ENCODE data around the gene BCLAF3.

The BCLAF3 gene

DNA sequence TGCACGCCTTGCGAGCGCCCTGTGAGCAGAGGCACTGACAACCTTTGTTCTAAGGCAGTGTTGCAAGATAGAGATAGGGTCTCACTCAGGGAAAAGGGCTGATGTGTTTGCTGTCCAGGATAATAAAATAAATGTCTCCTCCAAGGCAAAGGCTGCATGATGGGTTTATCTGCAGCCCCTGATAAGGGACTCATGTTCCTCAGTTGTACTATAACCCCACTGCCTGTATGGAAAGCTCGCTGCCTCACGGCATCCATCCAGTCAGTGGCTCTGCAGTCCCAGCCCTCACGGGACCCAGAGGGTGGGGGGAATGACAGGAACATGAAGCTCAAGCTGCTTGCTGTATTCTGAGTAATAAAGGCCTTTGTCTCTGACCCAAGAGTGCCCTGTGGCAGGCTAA lies 22.6 kb downstream of the BCLAF3 start:
- DNase-seq: peak in 2 of 58 donors; percentile 0 to 2

DNA sequence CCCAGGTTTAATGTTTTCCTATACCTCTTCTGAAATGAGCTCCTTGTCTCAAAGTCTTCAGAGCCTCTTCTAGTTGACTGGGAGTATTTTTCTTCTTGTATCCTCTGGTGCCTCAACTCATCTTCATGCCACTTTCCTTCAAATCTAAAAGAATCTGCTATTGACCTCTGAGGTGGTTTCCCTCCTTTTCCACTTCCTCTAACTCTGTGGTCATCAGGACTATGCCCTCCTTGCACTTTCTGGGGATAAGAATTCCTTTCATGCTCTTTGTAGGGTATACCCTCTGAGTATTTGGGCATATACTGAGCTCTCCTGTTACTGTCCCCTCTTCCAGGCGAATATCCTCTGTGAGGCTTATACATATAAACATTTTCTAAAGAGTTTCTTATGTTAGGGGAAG lies 24.8 kb downstream of the BCLAF3 start:
- DNase-seq: no peak

DNA sequence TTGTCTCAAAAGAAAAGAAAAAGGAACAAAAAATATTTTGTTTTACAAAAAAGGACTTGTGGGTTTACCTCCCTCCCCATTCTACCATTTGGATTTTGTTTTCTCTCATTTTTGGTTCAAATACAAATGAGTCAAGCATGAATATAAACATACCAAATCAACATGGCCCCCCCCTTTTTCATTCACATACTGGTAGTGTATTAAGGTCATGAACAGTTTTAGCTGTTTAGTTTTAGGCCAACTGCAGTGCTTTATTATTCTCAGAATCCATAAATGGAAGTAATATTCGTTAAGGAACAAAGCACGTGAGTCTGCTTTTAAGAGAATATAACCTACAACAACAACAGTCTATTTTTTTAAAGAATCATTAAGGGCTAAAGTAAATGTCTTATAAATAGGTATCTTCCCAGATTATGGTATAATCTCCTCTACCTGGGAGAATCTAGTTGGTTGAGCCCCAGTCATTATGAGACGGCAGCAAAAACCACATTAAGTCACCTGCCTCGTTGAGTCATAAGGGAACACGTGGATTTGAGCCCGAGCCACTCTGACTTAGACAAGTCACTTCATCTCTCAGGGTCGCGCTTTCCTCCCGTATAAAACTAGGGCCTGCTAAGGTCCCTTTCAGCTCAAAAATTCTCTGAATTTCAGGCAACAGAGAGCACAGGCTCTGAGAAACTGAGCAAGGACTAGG lies 26.7 kb downstream of the BCLAF3 start:
- no peak for DNase-seq

DNA sequence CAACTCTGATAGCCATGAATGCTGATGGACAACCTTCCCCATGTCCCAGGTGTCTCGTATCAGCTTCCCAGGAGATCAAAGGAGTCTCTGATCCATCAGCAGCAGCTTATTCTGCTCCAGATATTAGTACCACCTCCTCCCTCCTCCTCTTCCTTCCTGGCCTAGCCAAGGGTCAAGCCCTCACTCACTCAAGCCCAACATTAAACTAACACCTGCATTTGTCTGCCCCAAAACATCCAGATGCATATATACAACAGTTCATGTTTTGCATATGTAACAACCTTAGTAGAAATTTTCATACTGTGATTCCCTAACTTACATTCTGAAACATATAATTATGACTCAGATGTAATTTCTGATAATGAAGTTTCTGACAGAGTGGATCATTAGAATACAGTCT lies 29.9 kb downstream of the BCLAF3 start:
- DNase-seq: no peak

DNA sequence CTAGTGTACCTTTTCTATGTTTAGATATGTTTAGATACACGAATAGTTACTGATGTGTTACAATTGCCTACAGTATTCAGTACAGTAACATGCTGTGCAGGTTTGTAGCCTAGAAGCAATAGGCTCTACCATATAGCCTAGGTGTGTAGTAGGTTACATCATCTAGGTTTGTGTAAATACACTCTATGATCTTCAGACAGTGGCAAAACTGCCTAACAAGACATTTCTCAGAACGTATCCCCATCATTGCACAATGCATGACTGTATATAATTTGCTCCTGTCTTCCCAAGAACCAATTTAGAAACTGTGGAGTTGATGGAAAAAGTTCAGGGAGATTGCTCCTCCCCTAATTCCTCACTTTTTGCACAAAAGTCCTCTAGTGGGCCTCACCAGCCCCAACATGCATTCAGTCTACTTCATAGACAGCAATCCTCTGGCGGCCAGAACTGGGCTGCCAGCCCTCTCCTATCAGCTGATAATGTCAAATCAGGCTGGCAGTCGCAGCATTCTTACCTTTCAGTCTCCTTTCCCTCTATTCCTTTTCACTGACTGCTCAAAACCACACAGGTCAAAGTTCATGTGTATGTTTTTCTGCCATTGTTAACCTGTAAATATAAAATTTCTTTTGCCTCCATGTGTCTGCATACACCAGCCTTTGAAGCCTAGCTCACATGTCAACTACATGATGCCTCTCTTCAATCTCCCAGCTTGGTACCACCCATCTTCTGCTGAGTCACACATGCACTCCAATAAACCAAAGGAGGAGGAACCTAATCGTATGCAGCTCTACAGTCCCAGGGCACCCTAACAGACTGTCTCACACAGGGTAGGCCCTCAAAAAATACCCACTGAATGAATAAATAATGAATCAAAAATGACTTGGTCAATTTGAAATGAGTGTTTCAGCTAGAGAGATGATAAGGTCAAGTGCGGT lies 32.0 kb downstream of the BCLAF3 start:
- no peak for DNase-seq

DNA sequence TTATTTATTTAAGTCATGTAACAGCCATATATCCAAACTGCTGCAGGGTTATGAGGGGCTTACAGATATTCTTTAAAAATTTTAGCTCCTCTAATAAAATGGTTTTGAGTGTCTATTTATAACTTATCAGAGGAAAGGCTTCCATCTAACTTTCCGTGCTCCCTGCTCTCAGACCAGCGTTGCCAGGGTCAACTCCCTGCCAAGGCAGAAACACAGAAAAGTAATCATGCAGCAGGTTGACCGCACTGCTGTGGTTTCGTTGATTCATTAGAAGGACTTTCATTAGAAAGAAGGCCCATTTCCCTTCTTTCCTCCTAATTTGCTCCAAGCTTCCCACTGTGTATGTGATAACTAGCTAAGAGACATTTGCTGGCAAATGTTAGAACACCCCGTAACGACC lies 33.9 kb downstream of the BCLAF3 start:
- DNase-seq: peak in 3 of 58 donors; percentile 0 to 2 (median 0)

DNA sequence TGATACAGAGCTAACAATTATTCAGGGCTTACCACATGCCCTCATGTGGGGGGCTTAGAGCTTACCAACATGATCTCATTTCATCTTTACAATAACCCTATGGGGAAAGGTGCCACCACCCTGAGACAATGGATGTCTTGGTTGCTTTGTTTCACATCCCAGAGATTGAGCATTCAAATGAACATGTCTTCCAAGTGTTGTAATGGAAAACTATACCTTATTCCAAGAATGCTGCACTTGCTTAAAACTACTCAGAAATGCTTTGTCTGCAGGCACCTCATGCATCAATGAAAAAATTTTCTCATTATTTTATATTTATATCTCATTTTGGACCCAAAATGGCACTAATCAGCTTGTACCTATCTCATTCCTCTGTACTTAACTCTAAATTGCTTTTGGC lies 34.6 kb downstream of the BCLAF3 start:
- no peak for DNase-seq

DNA sequence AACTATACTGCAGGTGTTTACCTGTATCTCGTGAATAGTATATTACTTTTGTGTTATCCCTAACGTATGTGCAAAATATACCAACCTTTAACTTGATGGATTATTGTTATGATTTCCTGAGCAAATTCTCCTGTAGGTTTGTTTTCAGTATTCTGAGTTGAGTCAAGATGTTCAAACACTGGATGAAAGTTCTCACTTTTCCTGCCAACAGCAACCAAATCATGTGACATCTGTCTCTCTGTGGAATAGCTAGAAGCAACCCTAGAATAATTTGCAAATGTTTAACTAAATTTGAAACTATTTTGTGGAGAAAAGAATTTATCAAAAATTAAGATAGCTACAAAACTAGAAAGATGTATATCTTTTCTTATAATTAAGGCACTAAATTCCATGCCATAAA lies 35.6 kb downstream of the BCLAF3 start:
- DNase-seq: peak in 1 of 58 donors; percentile 0

DNA sequence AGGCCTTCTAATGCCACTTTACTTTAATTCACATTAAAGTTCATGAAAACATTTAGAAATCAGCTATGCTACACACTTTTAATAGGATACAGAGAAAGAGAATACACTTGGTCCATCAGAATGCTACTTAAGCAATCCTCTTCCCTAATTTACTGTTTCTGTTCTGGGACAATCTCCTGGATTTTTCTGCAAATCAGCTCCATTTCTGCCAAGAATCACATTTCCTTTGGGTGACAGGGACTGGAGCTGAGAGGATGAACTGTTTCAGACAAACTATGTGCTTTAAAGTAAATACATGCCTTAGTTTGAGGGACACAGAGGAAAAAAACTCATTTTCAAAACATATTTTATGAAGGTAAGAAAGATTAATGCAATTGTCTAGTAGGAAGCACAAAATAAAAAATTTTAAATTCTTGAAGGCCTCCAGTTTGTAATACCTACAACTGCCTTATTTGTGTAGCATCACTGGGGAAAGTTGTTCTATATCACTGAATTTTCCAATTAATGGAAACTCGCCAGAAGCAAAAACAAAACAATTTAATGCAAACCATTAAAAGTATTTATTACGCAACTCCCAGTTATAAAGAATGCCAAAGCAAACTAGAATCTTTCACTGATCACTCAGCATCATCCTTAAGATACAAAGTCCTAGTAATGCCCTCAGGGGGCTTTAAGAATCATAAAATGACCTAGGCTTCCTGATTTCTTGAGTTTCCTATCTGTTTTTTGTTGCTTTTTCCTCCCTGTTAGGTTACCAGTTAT lies 36.3 kb downstream of the BCLAF3 start:
- DNase-seq: no peak

DNA sequence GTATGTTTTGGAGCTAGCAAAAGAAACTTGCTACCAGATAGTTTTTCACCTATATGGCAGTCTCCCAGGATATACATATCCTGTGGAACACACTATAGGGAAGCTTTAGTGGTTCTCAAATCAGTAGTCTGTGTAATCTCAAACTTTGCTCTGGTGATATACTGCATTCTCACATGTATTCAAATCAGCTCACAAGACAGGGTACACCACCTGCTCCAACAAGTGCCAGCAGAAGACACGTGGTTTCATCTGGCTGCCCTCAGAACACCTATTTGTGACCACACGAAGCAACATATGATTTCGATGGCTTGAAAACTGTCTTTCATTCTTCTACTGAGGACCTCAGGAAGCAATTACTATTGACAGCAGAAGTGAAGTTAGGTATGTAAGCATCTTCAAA lies 37.7 kb downstream of the BCLAF3 start:
- no peak for DNase-seq

DNA sequence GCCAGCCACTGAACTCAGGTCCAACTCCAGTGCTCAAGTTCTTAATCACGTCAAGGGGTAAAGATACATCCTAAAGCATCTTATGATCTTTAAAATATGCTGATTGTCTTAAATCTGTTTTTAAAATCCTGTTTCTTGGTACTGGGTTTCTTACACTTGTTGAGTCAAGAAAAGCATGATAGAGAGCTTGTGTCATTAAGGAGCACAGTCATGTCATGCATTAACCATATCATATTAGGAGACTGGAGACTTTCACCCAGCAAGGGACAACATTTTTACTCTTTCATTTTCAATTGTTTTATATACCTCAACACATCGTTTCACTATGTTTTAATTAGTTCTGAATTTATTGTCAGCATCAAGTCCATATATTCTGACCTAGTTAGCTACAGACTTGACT lies 41.5 kb downstream of the BCLAF3 start:
- no peak for DNase-seq

DNA sequence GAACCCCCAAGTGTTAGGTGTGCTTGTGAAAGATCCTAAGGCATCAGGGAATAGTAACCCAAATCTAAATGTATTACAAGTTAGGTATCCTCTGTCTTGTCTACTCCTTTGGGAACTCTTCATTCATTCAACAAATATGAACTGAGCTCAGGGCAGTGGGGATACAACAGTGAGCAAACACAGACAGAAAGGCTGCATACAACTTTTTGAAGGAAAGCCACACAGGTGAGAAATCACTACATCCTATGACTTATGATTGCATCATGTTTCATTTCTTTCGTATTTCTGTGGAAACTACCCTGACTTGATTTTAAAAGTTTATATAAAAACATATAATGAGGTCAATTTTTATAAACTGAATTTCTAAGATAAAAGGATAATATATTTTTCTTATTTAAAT lies 43.2 kb downstream of the BCLAF3 start:
- no peak for DNase-seq

Measured in anterior cingulate cortex (tissue), 58 donors.